LHCN-M2 (cell line): ENCODE measurements around the gene EFNB1. TPM values are rescaled to one million over a fixed set of nuclear protein-coding genes. Genes with fewer than 3 reads are reported as not detected.

Source experiments
- DNase-seq: peaks from one replicate; pipeline ENCODE4 v3.0.0-alpha.2; 2012; ENCODE audit warnings: low read depth
- total RNA-seq: library from RNA; depleted of rRNA; stranded (reverse); fragments of >200 nt; gene quantifications from 2 replicates; pipeline ENCODE4 v1.2.3, GENCODE V29; 2014; rRNA removed

Gene EFNB1
- total RNA-seq, 1 experiment from 2014 or later: 7.5 TPM

GRCh38 chrX:68883800-68884199, 55.0 kb downstream of the EFNB1 start:
- DNase-seq: no peak

- no peak for DNase-seq
Observed at GRCh38 chrX:68889249-68889648, 60.4 kb downstream of the EFNB1 start.

Other genes starting within 250 kb of the EFNB1 start
- 10.6 and 12.1 TPM in 2 replicates for gene STARD8, start 181.4 kb upstream of the EFNB1 start, total RNA-seq